Esophagus muscularis mucosa (tissue), 4 donors: ENCODE data around the gene FABP3. TPM values are rescaled to one million over a fixed set of nuclear protein-coding genes. Genes with fewer than 3 reads are reported as not detected.

Source experiments
- DNase-seq: peaks from one replicate; pipeline ENCODE4 v3.0.0-alpha.2; 2017; ENCODE audit errors: extremely low spot score
- H3K27ac ChIP-seq, 4 donors: fragments of 200-600 bp; sonication (generic); replicated peaks in 1 of 4; 1 replicate in 3 of 4; 2 replicates in 1 of 4; pipeline ENCODE4 v1.5.1; 2016 to 2019; ENCODE audit warnings: mild to moderate bottlenecking in 1 of 4
- H3K27me3 ChIP-seq, 4 donors: fragments of 200-600 bp; sonication (generic); one replicate each; pipeline versions ENCODE4 v1.5.1 to v1.6.0; 2016 to 2019
- H3K36me3 ChIP-seq, 4 donors: fragments of 200-600 bp; sonication (generic); one replicate each; pipeline ENCODE4 v1.5.1; 2016 to 2019
- H3K4me1 ChIP-seq, 4 donors: fragments of 200-600 bp; sonication (generic); one replicate each; pipeline ENCODE4 v1.5.1; 2016 to 2019
- H3K4me3 ChIP-seq, 4 donors: fragments of 200-600 bp; sonication (generic); 1 replicate in 2 of 4; 2 replicates in 2 of 4; pipeline ENCODE4 v1.5.1; 2016 to 2019; ENCODE audit warnings: mild to moderate bottlenecking in 4 of 4, moderate library complexity in 1 of 4
- H3K9me3 ChIP-seq, 4 donors: fragments of 200-600 bp; sonication (generic); 1 replicate in 3 of 4; 2 replicates in 1 of 4; pipeline ENCODE4 v1.5.1; 2016 to 2019
- EP300 ChIP-seq: sonication (generic); formaldehyde crosslinking; IDR thresholded peaks from one replicate; pipeline ENCODE4 v1.6.1; 2017; ENCODE audit warnings: antibody characterized with exemption
- POLR2A ChIP-seq: fragments of 450-650 bp; IDR thresholded peaks from one replicate; pipeline ENCODE4 v1.6.1; 2017; ENCODE audit warnings: antibody characterized with exemption, moderate library complexity, mild to moderate bottlenecking, low read depth
- POLR2AphosphoS5 ChIP-seq, 2 donors: sonication (generic); formaldehyde crosslinking; IDR thresholded peaks; one replicate each; pipeline ENCODE4 v1.6.1; 2017; ENCODE audit warnings: antibody characterized with exemption in 2 of 2
- WGBS: methylation state at CpG from one replicate; pipeline ENCODE4 v1.1.5; 2018; 5-methylcytosine and 5-hydroxymethylcytosine counted together
- intact Hi-C: fragments of 100-400 bp; cut with DNase I; formaldehyde crosslinking; loops from one replicate; pipeline ENCODE4 v1.15.1; 2023
- total RNA-seq, 4 donors: library from RNA; depleted of rRNA; stranded (reverse); fragments of >200 nt; gene quantifications; one replicate each; pipeline versions ENCODE4 v1.1.0 to v1.2.1, GENCODE V29; 2016
- TF ChIP-seq, protein P1 (sequence below), 3 experiments: fragments of 200-600 bp in 2 of 3; fragments of 450-650 bp in 1 of 3; sonication (generic) in 2 of 3; IDR thresholded peaks; one replicate each; pipeline ENCODE4 v1.5.1; 2017 to 2019; ENCODE audit warnings: antibody characterized with exemption in 3 of 3, mild to moderate bottlenecking in 2 of 3, moderate library complexity in 1 of 3

The FABP3 gene
- total RNA-seq, 4 donors from 2014 or later: 14.6 to 38.6 (median 29.8) TPM

DNA sequence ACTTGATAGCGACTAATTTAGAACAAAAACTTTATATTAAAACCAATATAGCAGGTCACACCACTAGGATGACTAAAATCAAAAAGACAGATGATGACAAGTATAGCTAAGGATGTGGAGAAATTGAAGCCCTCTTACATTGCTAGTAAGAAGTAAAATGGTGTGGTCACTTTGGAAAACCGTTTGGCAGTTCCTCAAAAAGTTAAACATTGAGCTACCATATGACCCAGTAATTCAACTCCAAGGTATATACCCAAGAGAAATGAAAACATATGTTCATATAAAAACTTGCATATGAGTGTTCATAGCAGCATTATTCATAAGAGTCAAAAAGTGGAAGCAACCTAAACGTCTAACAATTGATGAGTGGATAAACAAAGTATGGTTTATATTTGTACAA is 27.1 kb upstream of the FABP3 start:
- Histone ChIP-seq H3K9me3 (no peaks in the 10 kb centered on the region), H3K36me3 (no peaks in the 10 kb centered on the region), H3K27ac (no peak overlapping the region), H3K4me1 (peaks cover under 1 to 2% (median 2%) of the 10 kb centered on the region in 4 donors), H3K27me3 (no peaks in the 10 kb centered on the region), H3K4me3 (no peak overlapping the region)
- TF ChIP-seq EP300 (no peak), POLR2AphosphoS5 (IDR thresholded peaks at IDR 0.05) (no peak)
- WGBS: 57% methylated on average over 3 of the region's 3 CpGs
- no peak for DNase-seq
- intact Hi-C loops: loop anchor here (5.0 kb wide), 1 partner anchor 147 kb away; no protein-coding TSS in a partner anchor

GRCh38 chr1:31398246-31398645 is 25.4 kb upstream of the FABP3 start:
- no peak for DNase-seq
- TF ChIP-seq EP300 (no peak), POLR2AphosphoS5 (IDR thresholded peaks at IDR 0.05) (no peak), POLR2A (no peak)
- TF ChIP-seq, protein P1, sequence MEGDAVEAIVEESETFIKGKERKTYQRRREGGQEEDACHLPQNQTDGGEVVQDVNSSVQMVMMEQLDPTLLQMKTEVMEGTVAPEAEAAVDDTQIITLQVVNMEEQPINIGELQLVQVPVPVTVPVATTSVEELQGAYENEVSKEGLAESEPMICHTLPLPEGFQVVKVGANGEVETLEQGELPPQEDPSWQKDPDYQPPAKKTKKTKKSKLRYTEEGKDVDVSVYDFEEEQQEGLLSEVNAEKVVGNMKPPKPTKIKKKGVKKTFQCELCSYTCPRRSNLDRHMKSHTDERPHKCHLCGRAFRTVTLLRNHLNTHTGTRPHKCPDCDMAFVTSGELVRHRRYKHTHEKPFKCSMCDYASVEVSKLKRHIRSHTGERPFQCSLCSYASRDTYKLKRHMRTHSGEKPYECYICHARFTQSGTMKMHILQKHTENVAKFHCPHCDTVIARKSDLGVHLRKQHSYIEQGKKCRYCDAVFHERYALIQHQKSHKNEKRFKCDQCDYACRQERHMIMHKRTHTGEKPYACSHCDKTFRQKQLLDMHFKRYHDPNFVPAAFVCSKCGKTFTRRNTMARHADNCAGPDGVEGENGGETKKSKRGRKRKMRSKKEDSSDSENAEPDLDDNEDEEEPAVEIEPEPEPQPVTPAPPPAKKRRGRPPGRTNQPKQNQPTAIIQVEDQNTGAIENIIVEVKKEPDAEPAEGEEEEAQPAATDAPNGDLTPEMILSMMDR (IDR thresholded peaks at IDR 0.05): no peak
- intact Hi-C loops: loop anchor here (5.0 kb wide), 1 partner anchor 149 kb away; no protein-coding TSS in a partner anchor
- 78% methylated on average over 2 of the region's 2 CpGs for WGBS
- Histone ChIP-seq H3K9me3 (no peaks in the 10 kb centered on the region), H3K36me3 (no peaks in the 10 kb centered on the region), H3K27me3 (no peaks in the 10 kb centered on the region), H3K4me1 (peaks cover 8 to 11% (median 11%) of the 10 kb centered on the region in 4 donors), H3K4me3 (no peak overlapping the region), H3K27ac (no peak overlapping the region)

- no peaks in the 10 kb centered on the region for H3K9me3 ChIP-seq
- H3K27me3 ChIP-seq: no peaks in the 10 kb centered on the region
- no peaks in the 10 kb centered on the region for H3K36me3 ChIP-seq
- DNase-seq: no peak
- intact Hi-C loops: loop anchor here (5.0 kb wide), 1 partner anchor 150 kb away; no protein-coding TSS in a partner anchor
- no peak overlapping the region for H3K27ac ChIP-seq
- no peak overlapping the region for H3K4me3 ChIP-seq
- no peak for TF ChIP-seq POLR2AphosphoS5 (IDR thresholded peaks at IDR 0.05)
- TF ChIP-seq EP300: no peak
- TF ChIP-seq, protein P1 (IDR thresholded peaks at IDR 0.05): no peak
- TF ChIP-seq POLR2A: no peak
- WGBS: 84% methylated on average over 4 of the region's 4 CpGs
- H3K4me1 ChIP-seq: peaks cover 8 to 11% (median 11%) of the 10 kb centered on the region in 4 donors
Observed at GRCh38 chr1:31397360-31398095, 24.7 kb upstream of the FABP3 start.

DNA sequence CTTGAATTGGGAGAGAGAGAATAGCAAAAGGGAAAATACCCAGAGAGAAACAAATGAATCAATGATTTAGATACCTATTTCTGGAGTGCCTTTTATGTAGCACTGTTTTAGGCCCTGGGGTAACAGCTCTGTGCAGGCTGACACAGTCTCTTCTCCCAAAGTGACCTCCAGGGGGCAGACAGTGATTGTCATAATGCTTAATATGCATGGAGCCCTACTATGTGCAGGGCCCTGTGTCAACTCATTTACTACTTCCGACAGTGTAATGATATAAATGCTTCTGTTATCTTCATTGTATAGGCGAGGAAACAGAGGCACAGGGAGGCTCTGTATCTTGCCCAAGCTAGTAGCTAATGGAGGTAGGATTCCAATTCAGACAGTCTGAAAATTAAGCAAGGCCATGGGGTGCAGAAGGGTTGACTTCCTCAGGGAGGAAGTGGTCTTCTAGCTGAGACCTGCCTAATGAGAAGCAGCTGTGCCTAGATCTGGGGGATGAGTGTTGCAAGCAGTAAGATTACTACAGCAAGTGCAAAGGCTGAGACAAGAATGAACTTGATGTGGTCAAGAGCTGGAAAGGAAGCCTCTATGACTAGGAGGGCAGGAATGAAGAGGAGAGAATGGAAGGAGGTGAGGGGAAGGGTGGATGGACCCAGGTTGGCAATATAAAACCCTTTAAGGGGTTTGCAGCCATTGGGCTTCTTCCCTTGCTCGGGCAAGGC is 23.9 kb upstream of the FABP3 start:
- Histone ChIP-seq H3K36me3 (no peaks in the 10 kb centered on the region), H3K27ac (no peak overlapping the region), H3K4me1 (peaks cover 8 to 11% (median 11%) of the 10 kb centered on the region in 4 donors), H3K27me3 (no peaks in the 10 kb centered on the region), H3K4me3 (no peak overlapping the region), H3K9me3 (no peaks in the 10 kb centered on the region)
- intact Hi-C loops: loop anchor here (5.0 kb wide), 1 partner anchor 151 kb away; no protein-coding TSS in a partner anchor
- TF ChIP-seq POLR2A (no peak), EP300 (no peak), POLR2AphosphoS5 (IDR thresholded peaks at IDR 0.05) (no peak)
- TF ChIP-seq, protein P1 (IDR thresholded peaks at IDR 0.05): no peak
- DNase-seq: no peak
- 97% methylated on average over 3 of the region's 3 CpGs for WGBS

DNA sequence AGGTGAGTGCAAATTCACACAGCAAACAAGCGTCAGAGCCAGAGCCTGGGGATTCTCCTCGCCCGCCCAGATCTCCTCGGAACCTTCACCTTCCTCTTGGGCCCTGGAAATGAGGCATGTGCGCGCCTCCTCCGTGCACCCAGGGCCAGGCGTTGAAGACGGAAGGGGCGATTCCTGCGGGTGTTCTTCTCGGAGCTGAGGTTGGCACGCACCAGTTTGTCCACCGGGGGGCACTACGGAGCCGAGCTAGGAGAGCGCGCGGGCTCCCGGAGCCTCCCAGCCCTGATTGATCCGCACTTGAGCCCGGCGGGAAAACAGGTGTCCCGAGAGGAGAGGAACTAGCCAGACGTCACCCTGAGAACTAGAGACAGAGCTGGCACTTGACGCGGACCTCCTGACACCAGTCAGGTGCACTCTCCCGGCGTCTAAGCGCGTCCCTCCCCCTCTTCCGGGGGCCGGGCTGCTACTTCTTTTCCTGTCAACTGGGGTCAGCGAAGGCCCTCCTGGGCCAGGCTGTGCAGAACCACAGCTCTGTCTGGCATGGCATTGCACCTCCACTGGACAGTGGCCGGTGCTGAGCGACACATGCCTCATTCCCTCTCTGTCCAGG is 21.8 kb upstream of the FABP3 start:
- Histone ChIP-seq H3K4me3 (peak overlapping the region; percentile 40 to 58 (median 46)), H3K36me3 (no peaks in the 10 kb centered on the region), H3K27me3 (no peaks in the 10 kb centered on the region), H3K9me3 (no peaks in the 10 kb centered on the region), H3K27ac (no peak overlapping the region), H3K4me1 (peaks cover 8 to 11% (median 11%) of the 10 kb centered on the region in 4 donors)
- intact Hi-C loops: loop anchor here (2.0 to 5.0 kb wide), 2 partner anchors 28 to 153 kb away; no protein-coding TSS in a partner anchor
- WGBS: 5% methylated on average over 7 of the region's 36 CpGs
- TF ChIP-seq EP300 (no peak), POLR2A (no peak), POLR2AphosphoS5 (IDR thresholded peaks at IDR 0.05) (peak in 1 of 2 donors; percentile 34)
- TF ChIP-seq, protein P1 (IDR thresholded peaks at IDR 0.05): peak; percentile 81 to 87 (median 82)
- DNase-seq: no peak
